MM.1S (cell line): ENCODE data around the gene WDR38.

Experiments used
- DNase-seq: peaks from one replicate; pipeline ENCODE4 v3.0.0-alpha.2; 2015
- H2AFZ ChIP-seq: fragments of 300-600 bp; sonication (generic); 2 replicates; pipeline ENCODE4 v1.6.0; 2016; ENCODE audit warnings: antibody characterized with exemption, low read length
- H3F3A ChIP-seq: fragments of 300-600 bp; sonication (generic); 2 replicates; pipeline ENCODE4 v1.6.1; 2016; ENCODE audit warnings: mild to moderate bottlenecking, antibody characterized with exemption, low read length, moderate library complexity, mixed read lengths; ENCODE audit not compliant: insufficient read depth
- H3K27ac ChIP-seq: fragments of 300-600 bp; sonication (generic); 2 replicates; pipeline ENCODE4 v1.5.1; 2016; ENCODE audit warnings: mild to moderate bottlenecking, low read length
- H3K27me3 ChIP-seq: fragments of 300-600 bp; sonication (generic); replicated peaks from 2 replicates; pipeline ENCODE4 v1.6.0; 2016; ENCODE audit warnings: low read length; ENCODE audit not compliant: insufficient read depth
- H3K36me3 ChIP-seq: fragments of 300-600 bp; sonication (generic); replicated peaks from 2 replicates; pipeline ENCODE4 v1.6.1; 2016; ENCODE audit warnings: mild to moderate bottlenecking, low read length, mixed read lengths; ENCODE audit not compliant: insufficient read depth
- H3K4me1 ChIP-seq: fragments of 300-600 bp; sonication (generic); 2 replicates; pipeline ENCODE4 v1.6.1; 2016; ENCODE audit warnings: low read length, mixed read lengths
- H3K4me2 ChIP-seq: fragments of 300-600 bp; sonication (generic); 2 replicates; pipeline ENCODE4 v1.6.0; 2016; ENCODE audit warnings: low read depth, low read length
- H3K4me3 ChIP-seq: fragments of 300-600 bp; sonication (generic); 2 replicates; pipeline ENCODE4 v1.5.1; 2016; ENCODE audit warnings: low read length, mixed read lengths
- H3K79me2 ChIP-seq: fragments of 300-600 bp; sonication (generic); 2 replicates; pipeline ENCODE4 v1.6.1; 2016; ENCODE audit warnings: mixed run types, low read length, mixed read lengths
- H3K9ac ChIP-seq: fragments of 300-600 bp; sonication (generic); 2 replicates; pipeline ENCODE4 v1.6.1; 2016; ENCODE audit warnings: low read length, mixed read lengths
- H3K9me2 ChIP-seq: fragments of 300-600 bp; sonication (generic); replicated peaks from 2 replicates; pipeline ENCODE4 v1.6.1; 2016; ENCODE audit warnings: mild to moderate bottlenecking, low read length, mixed read lengths; ENCODE audit not compliant: insufficient read depth
- H3K9me3 ChIP-seq: fragments of 300-600 bp; sonication (generic); replicated peaks from 2 replicates; pipeline ENCODE4 v1.6.1; 2016; ENCODE audit warnings: mild to moderate bottlenecking, low read length, mixed read lengths; ENCODE audit not compliant: insufficient read depth
- H4K20me1 ChIP-seq: fragments of 300-600 bp; sonication (generic); 2 replicates; pipeline ENCODE4 v1.6.1; 2016; ENCODE audit warnings: mild to moderate bottlenecking, low read length, moderate library complexity, mixed read lengths; ENCODE audit not compliant: insufficient read depth
- EZH2 ChIP-seq: fragments of 300-600 bp; sonication (generic); optimal IDR thresholded peaks from 2 replicates; pipeline ENCODE3; 2017; ENCODE audit warnings: low read depth, mild to moderate bottlenecking, antibody characterized with exemption, low read length, mixed read lengths
- EZH2phosphoT487 ChIP-seq: fragments of 300-600 bp; sonication (generic); IDR thresholded peaks from 2 replicates; pipeline ENCODE4 v1.6.1; 2018; ENCODE audit warnings: antibody characterized with exemption, low read length
- TF ChIP-seq, protein P1 (sequence below): fragments of 300-600 bp; sonication (generic); IDR thresholded peaks from 2 replicates; pipeline ENCODE4 v1.5.1; 2016; ENCODE audit warnings: antibody characterized with exemption, low read length, mixed read lengths

The WDR38 gene

DNA sequence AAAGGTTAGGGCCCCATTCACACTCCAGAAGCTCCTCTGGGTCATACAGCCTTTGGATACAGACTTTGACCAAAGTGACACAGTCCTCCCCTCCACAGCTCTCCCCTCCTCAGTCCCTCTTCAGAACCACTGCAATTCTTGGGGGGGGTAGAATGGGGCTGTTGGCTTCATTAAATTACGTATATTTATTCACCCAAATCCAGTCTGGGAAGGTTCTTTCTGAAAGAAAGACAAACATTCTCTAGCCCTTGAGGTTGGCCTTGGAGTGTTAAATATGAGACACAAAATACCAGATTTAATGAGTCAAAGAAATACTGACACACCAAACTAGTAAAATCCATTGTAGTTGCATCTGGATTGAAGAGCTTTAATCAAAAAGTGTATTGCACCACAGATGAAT, 24.8 kb downstream of the WDR38 start:
- peaks cover 6% of the 10 kb centered on the region for H3K4me1 ChIP-seq
- no peaks in the 10 kb centered on the region for H3K9me3 ChIP-seq
- peaks cover 47% of the 10 kb centered on the region for H3K79me2 ChIP-seq
- H3K27me3 ChIP-seq: no peaks in the 10 kb centered on the region
- peaks cover 28% of the 10 kb centered on the region; the same call in 1 of the 2 replicates for H4K20me1 ChIP-seq
- H3K9ac ChIP-seq: no peak overlapping the region
- no peak overlapping the region for H3K4me2 ChIP-seq
- DNase-seq: no peak
- no peak overlapping the region for H2AFZ ChIP-seq
- no peak overlapping the region for H3K4me3 ChIP-seq
- H3K9me2 ChIP-seq: no peaks in the 10 kb centered on the region
- H3K27ac ChIP-seq: no peak overlapping the region
- peaks cover 20% of the 10 kb centered on the region for H3K36me3 ChIP-seq
- H3F3A ChIP-seq: peaks cover 13% of the 10 kb centered on the region
- no peak for TF ChIP-seq EZH2
- TF ChIP-seq, protein P1, sequence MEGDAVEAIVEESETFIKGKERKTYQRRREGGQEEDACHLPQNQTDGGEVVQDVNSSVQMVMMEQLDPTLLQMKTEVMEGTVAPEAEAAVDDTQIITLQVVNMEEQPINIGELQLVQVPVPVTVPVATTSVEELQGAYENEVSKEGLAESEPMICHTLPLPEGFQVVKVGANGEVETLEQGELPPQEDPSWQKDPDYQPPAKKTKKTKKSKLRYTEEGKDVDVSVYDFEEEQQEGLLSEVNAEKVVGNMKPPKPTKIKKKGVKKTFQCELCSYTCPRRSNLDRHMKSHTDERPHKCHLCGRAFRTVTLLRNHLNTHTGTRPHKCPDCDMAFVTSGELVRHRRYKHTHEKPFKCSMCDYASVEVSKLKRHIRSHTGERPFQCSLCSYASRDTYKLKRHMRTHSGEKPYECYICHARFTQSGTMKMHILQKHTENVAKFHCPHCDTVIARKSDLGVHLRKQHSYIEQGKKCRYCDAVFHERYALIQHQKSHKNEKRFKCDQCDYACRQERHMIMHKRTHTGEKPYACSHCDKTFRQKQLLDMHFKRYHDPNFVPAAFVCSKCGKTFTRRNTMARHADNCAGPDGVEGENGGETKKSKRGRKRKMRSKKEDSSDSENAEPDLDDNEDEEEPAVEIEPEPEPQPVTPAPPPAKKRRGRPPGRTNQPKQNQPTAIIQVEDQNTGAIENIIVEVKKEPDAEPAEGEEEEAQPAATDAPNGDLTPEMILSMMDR: no peak
- TF ChIP-seq EZH2phosphoT487: no peak

DNA sequence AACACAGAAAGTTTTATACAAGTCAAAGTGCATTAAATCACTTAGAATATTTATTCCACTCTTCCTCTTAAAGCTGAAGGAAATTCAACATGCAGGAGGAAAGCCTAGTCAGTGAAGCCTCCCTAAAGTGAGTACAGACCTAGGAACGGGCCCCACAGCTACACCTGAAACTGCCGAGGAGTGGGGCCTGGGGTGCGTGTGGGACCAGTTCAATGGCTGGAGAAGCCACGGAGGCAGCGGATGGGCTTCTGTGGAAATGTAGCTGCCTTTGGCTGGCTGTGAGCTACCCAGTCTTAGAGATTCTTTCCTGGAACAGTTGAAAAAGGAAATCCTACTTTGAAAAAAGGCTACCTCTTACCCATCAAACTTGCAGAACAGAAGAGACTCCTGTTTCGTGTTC, 25.3 kb downstream of the WDR38 start:
- TF ChIP-seq, protein P1: no peak
- TF ChIP-seq EZH2: no peak
- no peak for TF ChIP-seq EZH2phosphoT487
- peaks cover 16% of the 10 kb centered on the region for H3K36me3 ChIP-seq
- H3K27me3 ChIP-seq: no peaks in the 10 kb centered on the region
- H3K9me3 ChIP-seq: no peaks in the 10 kb centered on the region
- H2AFZ ChIP-seq: no peak overlapping the region
- no peak for DNase-seq
- H3K27ac ChIP-seq: no peak overlapping the region
- H3F3A ChIP-seq: peaks cover 13% of the 10 kb centered on the region
- no peak overlapping the region for H3K9ac ChIP-seq
- H3K4me3 ChIP-seq: no peak overlapping the region
- peaks cover 23% of the 10 kb centered on the region; the same call in 1 of the 2 replicates for H4K20me1 ChIP-seq
- H3K4me2 ChIP-seq: no peak overlapping the region
- no peaks in the 10 kb centered on the region for H3K9me2 ChIP-seq
- H3K4me1 ChIP-seq: peaks cover 1% of the 10 kb centered on the region; the same call in 1 of the 2 replicates
- H3K79me2 ChIP-seq: peaks cover 42% of the 10 kb centered on the region

DNA sequence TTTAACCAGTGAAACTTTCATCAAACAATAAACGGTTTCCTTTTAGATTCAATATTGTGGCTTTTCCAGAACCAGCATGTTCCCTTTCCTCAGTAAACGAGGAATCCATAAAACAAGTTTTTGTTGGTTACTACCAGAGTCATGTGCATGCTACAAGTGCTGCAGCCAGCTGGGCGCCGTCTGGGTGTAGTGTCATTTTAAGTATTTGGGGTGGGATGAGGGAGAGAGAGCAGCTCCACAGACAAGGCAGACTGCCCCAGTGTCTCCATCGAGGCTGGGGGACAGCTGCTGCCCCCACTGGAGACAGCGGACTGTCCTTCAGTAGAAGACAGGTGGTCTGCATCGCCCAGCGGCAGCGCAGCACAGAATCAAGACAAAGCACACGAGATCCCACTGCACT, 26.0 kb downstream of the WDR38 start:
- Histone ChIP-seq H3K4me1 (no peaks in the 10 kb centered on the region), H3K4me3 (no peak overlapping the region), H3K79me2 (peaks cover 35% of the 10 kb centered on the region), H4K20me1 (peaks cover 16% of the 10 kb centered on the region; the same call in 1 of the 2 replicates), H3K9ac (no peak overlapping the region), H2AFZ (no peak overlapping the region), H3K27me3 (no peaks in the 10 kb centered on the region), H3K36me3 (peaks cover 14% of the 10 kb centered on the region; the same call in 1 of the 2 replicates), H3K27ac (no peak overlapping the region), H3K9me3 (no peaks in the 10 kb centered on the region), H3K9me2 (no peaks in the 10 kb centered on the region), H3F3A (peaks cover 13% of the 10 kb centered on the region), H3K4me2 (no peak overlapping the region)
- TF ChIP-seq, protein P1: no peak
- TF ChIP-seq EZH2: no peak
- no peak for TF ChIP-seq EZH2phosphoT487
- no peak for DNase-seq
